Measurements from ENCODE around the gene PCNX3. TPM values are rescaled to one million over a fixed set of nuclear protein-coding genes. Genes with fewer than 3 reads are reported as not detected.

Gene PCNX3
- total RNA-seq, 1 donor from 2014 or later, result 32.4 TPM

- intact Hi-C loops (cut with DNase I), result no loop called here
- no peak for DNase-seq
- no peak for TF ChIP-seq CTCF (IDR thresholded peaks at IDR 0.05)
- no peaks in the 10 kb centered on the region for H3K27me3 ChIP-seq (ENCODE audit: low read depth)
- H3K36me3 ChIP-seq, result peaks cover 44% of the 10 kb centered on the region
- no peak for ATAC-seq
- H3K4me3 ChIP-seq, result no peak overlapping the region
- H3K9me3 ChIP-seq, result no peaks in the 10 kb centered on the region
- no peak overlapping the region for H3K27ac ChIP-seq
- peaks cover 42% of the 10 kb centered on the region for H3K4me1 ChIP-seq
Measured at GRCh38 chr11:65578667-65579066, 36.9 kb upstream of the PCNX3 start.

- Histone ChIP-seq H3K27me3 (ENCODE audit: low read depth) (no peaks in the 10 kb centered on the region), H3K4me3 (no peak overlapping the region), H3K36me3 (peaks cover 50% of the 10 kb centered on the region), H3K27ac (no peak overlapping the region), H3K9me3 (no peaks in the 10 kb centered on the region), H3K4me1 (peaks cover 39% of the 10 kb centered on the region)
- TF ChIP-seq CTCF (IDR thresholded peaks at IDR 0.05), result no peak
- DNase-seq (no peak), ATAC-seq (no peak)
- intact Hi-C loops (cut with DNase I), result no loop called here
Measured at GRCh38 chr11:65579291-65579690, 36.3 kb upstream of the PCNX3 start.

- DNase-seq (no peak), ATAC-seq (no peak)
- no peak for TF ChIP-seq CTCF (IDR thresholded peaks at IDR 0.05)
- H3K4me1 ChIP-seq, result peaks cover 32% of the 10 kb centered on the region
- intact Hi-C loops (cut with DNase I), result no loop called here
- no peaks in the 10 kb centered on the region for H3K27me3 ChIP-seq (ENCODE audit: low read depth)
- no peak overlapping the region for H3K4me3 ChIP-seq
- no peaks in the 10 kb centered on the region for H3K9me3 ChIP-seq
- H3K27ac ChIP-seq, result no peak overlapping the region
- peaks cover 56% of the 10 kb centered on the region for H3K36me3 ChIP-seq
Measured at GRCh38 chr11:65580031-65580692, 35.4 kb upstream of the PCNX3 start.

GRCh38 chr11:65580756-65581155 is 34.8 kb upstream of the PCNX3 start:
- no peak for ATAC-seq
- Histone ChIP-seq H3K27me3 (ENCODE audit: low read depth) (no peaks in the 10 kb centered on the region), H3K27ac (no peak overlapping the region), H3K4me1 (peaks cover 31% of the 10 kb centered on the region), H3K36me3 (peaks cover 60% of the 10 kb centered on the region), H3K9me3 (no peaks in the 10 kb centered on the region), H3K4me3 (no peak overlapping the region)
- intact Hi-C loops (cut with DNase I), result no loop called here
- DNase-seq, result no peak
- no peak for TF ChIP-seq CTCF (IDR thresholded peaks at IDR 0.05)

GRCh38 chr11:65581928-65582327 is 33.6 kb upstream of the PCNX3 start:
- ATAC-seq (no peak), DNase-seq (no peak)
- Histone ChIP-seq H3K36me3 (peaks cover 66% of the 10 kb centered on the region), H3K4me3 (no peak overlapping the region), H3K27me3 (ENCODE audit: low read depth) (no peaks in the 10 kb centered on the region), H3K4me1 (peaks cover 35% of the 10 kb centered on the region), H3K9me3 (no peaks in the 10 kb centered on the region), H3K27ac (no peak overlapping the region)
- intact Hi-C loops (cut with DNase I), result no loop called here
- TF ChIP-seq CTCF (IDR thresholded peaks at IDR 0.05), result no peak
